ENCODE measurements around the gene SHISA3.

- TF ChIP-seq CTCF (IDR thresholded peaks at IDR 0.05), result no peak
- no peak for TF ChIP-seq POLR2A (IDR thresholded peaks at IDR 0.05)
- no peak for TF ChIP-seq POLR2AphosphoS5 (IDR thresholded peaks at IDR 0.05)
These were observed 18.0 kb downstream of the SHISA3 start for GRCh38 chr4:42415281-42415680.
